HCT116 (cell line): ENCODE data around the gene P4HTM. TPM values are rescaled to one million over a fixed set of nuclear protein-coding genes. Genes with fewer than 3 reads are reported as not detected.

Source experiments
- ATAC-seq: fragments of 200-7000 bp; cut with Tn5 transposase; 2 replicates; pipeline ENCODE4 v1.9.1; 2020; ENCODE audit warnings: mild to moderate bottlenecking, moderate library complexity
- BruUV-seq: library from RNA; stranded (reverse); fragments of 400-500 nt; replicated peaks from 2 replicates; lab custom pipeline; 2021; lab: Mats Ljungman, UMichigan
- CTCF ChIA-PET: fragments of 300-600 bp; sonication (Branson Sonifier 250); formaldehyde crosslinking; loops from one replicate; lab custom pipeline; 2021; ENCODE audit warnings: antibody characterized with exemption; lab: Charles Lee
- POLR2A ChIA-PET: fragments of 300-600, 350-600 bp; sonication (Branson Sonifier 250); formaldehyde crosslinking; loops from one replicate; lab custom pipeline; 2021; ENCODE audit warnings: antibody characterized with exemption; lab: Charles Lee
- RAD21 ChIA-PET, 2 experiments: fragments of 300-600 bp; sonication (Branson Sonifier 250); formaldehyde crosslinking; loops; one replicate each; lab custom pipeline; 2023; ENCODE audit warnings: low total read pairs in 2 of 2; ENCODE audit not compliant: uncharacterized antibody in 2 of 2, unreplicated experiment in 2 of 2, low non-redundant PET in 1 of 2; lab: Charles Lee
- DNase-seq: peaks from one replicate; pipeline ENCODE4 v3.0.0-alpha.2; 2010; ENCODE audit warnings: low read depth, low spot score
- H2AFZ ChIP-seq: fragments of 200-600 bp; shearing (Covaris generic), sonication (generic); 2 replicates; pipeline ENCODE4 v1.6.1; 2017; ENCODE audit warnings: low read depth, mixed run types, mixed read lengths, antibody characterized with exemption, low read length; ENCODE audit not compliant: poor library complexity, severe bottlenecking
- H3K27ac ChIP-seq: 2 replicates; pipeline ENCODE4 v1.5.1; 2012; ENCODE audit warnings: low read depth, low read length
- H3K27me3 ChIP-seq: fragments of 200-600 bp; sonication (generic); 2 replicates; pipeline ENCODE4 v1.6.1; 2016; ENCODE audit warnings: mixed run types, low read length, mixed read lengths; ENCODE audit not compliant: insufficient read depth
- H3K36me3 ChIP-seq, 2 experiments: fragments of 200-500 bp in 1 of 2; fragments of 200-600 bp in 1 of 2; sonication (Bioruptor generic) in 1 of 2; sonication (generic) in 1 of 2; 2 replicates each; pipeline versions ENCODE4 v1.5.1 to v1.6.1; 2014 to 2016; ENCODE audit warnings: low read length in 2 of 2, inconsistent platforms in 1 of 2, mixed read lengths in 1 of 2, mixed run types in 1 of 2; ENCODE audit not compliant: insufficient read depth in 2 of 2, control insufficient read depth in 1 of 2
- H3K4me1 ChIP-seq, 2 experiments: fragments of 200-600 bp in 1 of 2; sonication (generic) in 1 of 2; 2 replicates each; pipeline versions ENCODE4 v1.5.1 to v1.6.1; 2012 to 2017; ENCODE audit warnings: low read length in 2 of 2, inconsistent platforms in 1 of 2, mild to moderate bottlenecking in 1 of 2, mixed read lengths in 1 of 2, mixed run types in 1 of 2, moderate library complexity in 1 of 2; ENCODE audit not compliant: insufficient read depth in 2 of 2, control insufficient read depth in 1 of 2
- H3K4me2 ChIP-seq: fragments of 200-600 bp; sonication (generic); 2 replicates; pipeline ENCODE4 v1.6.1; 2017; ENCODE audit warnings: mixed run types, low read length, mixed read lengths
- H3K4me3 ChIP-seq, 2 experiments: fragments of 200-600 bp in 1 of 2; sonication (generic) in 1 of 2; replicated peaks in 1 of 2; 2 replicates each; pipeline ENCODE4 v1.5.1; 2011 to 2016; ENCODE audit warnings: low read length in 2 of 2, control low read depth in 1 of 2, low read depth in 1 of 2, mild to moderate bottlenecking in 1 of 2, mixed read lengths in 1 of 2, mixed run types in 1 of 2
- H3K79me2 ChIP-seq: fragments of 200-600 bp; sonication (generic); 2 replicates; pipeline ENCODE4 v1.6.1; 2017; ENCODE audit warnings: mild to moderate bottlenecking, mixed run types, low read length, moderate library complexity, mixed read lengths; ENCODE audit not compliant: insufficient read depth
- H3K9ac ChIP-seq: fragments of 200-600 bp; sonication (generic); 2 replicates; pipeline ENCODE4 v1.6.1; 2016; ENCODE audit warnings: low read length, mixed read lengths
- H3K9me2 ChIP-seq: fragments of 200-600 bp; sonication (generic), shearing (Covaris generic); 2 replicates; pipeline ENCODE4 v1.6.1; 2017; ENCODE audit warnings: mixed run types, mild to moderate bottlenecking, moderate library complexity; ENCODE audit not compliant: insufficient read depth
- H3K9me3 ChIP-seq, 2 experiments: fragments of 200-500 bp in 1 of 2; fragments of 200-600 bp in 1 of 2; sonication (Bioruptor generic) in 1 of 2; sonication (generic) in 1 of 2; 2 replicates each; pipeline ENCODE4 v1.6.1; 2014 to 2017; ENCODE audit warnings: low read length in 2 of 2, mixed read lengths in 2 of 2, inconsistent platforms in 1 of 2, low read depth in 1 of 2, mild to moderate bottlenecking in 1 of 2, mixed run types in 1 of 2, moderate library complexity in 1 of 2; ENCODE audit not compliant: control insufficient read depth in 1 of 2, insufficient read depth in 1 of 2
- H4K20me1 ChIP-seq: fragments of 200-600 bp; sonication (generic), shearing (Covaris generic); 2 replicates; pipeline ENCODE4 v1.6.1; 2017; ENCODE audit warnings: mixed run types, mild to moderate bottlenecking, moderate library complexity; ENCODE audit not compliant: insufficient read depth
- CBX3 ChIP-seq: IDR thresholded peaks from 2 replicates; pipeline ENCODE4 v1.6.1; 2012; ENCODE audit warnings: low read depth
- EGR1 ChIP-seq: IDR thresholded peaks from 2 replicates; pipeline ENCODE4 v1.6.1; 2012; ENCODE audit warnings: low read depth
- EZH2 ChIP-seq: fragments of 200-600 bp; sonication (generic); IDR thresholded peaks from 2 replicates; pipeline ENCODE4 v1.6.1; 2017; ENCODE audit warnings: antibody characterized with exemption, mixed run types
- POLR2AphosphoS5 ChIP-seq: IDR thresholded peaks from 2 replicates; pipeline ENCODE4 v1.6.1; 2011; ENCODE audit warnings: mild to moderate bottlenecking, low read depth, low read length, moderate library complexity
- intact Hi-C: fragments of 100-400 bp; cut with micrococcal nuclease; formaldehyde crosslinking; loops from 2 replicates; pipeline ENCODE4 v1.10.0; 2022
- total RNA-seq: library from RNA; stranded (reverse); gene quantifications from one replicate; pipeline ENCODE4 v1.2.1, GENCODE V29; 2021; ENCODE audit not compliant: unreplicated experiment
- TF ChIP-seq, protein P1 (sequence below): IDR thresholded peaks from 2 replicates; pipeline ENCODE4 v1.6.1; 2011; ENCODE audit warnings: mild to moderate bottlenecking, low read length, moderate library complexity; ENCODE audit not compliant: insufficient replicate concordance; ENCODE audit errors: extremely low read depth

Gene P4HTM
- total RNA-seq, 1 experiment from 2014 or later = 60.5 TPM

GRCh38 chr3:49022688-49023171 is 32.7 kb downstream of the P4HTM start:
- no TSS peak for BruUV-seq

DNA sequence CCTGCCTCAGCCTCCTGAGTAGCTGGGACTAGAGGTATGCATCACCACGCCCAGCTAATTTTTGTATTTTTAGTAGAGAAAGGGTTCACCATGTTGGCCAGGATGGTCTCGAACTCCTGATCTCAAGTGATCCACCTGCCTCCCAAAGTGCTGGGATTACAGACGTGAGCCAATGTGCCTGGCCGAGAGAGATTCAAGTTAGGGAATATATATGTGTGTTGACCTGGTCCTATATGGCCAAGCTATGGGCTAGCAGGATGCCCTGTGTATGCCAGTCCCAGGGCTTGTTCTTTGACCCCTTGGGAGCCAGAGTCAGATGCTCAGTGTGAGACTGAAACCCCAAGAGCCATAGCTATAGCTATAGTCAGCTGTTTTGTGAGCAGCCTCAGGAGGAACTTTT is 33.7 kb downstream of the P4HTM start:
- Histone ChIP-seq H3K36me3 (peaks cover 18 to 54% of the 10 kb centered on the region in 2 experiments; a peak in 3 of 4 replicates), H3K4me1 (peaks cover 18 to 61% of the 10 kb centered on the region in 2 experiments), H3K27ac (0 out of 2 replicates have a peak overlapping the region, but pooled peaks have one; percentile 9), H3K9me2 (no peaks in the 10 kb centered on the region), H4K20me1 (no peaks in the 10 kb centered on the region; the same call in 1 of the 2 replicates), H3K9ac (0 out of 2 replicates have a peak overlapping the region, but pooled peaks have one; percentile 12), H3K4me2 (peak overlapping the region; percentile 90), H3K79me2 (peaks cover 90% of the 10 kb centered on the region), H3K27me3 (no peaks in the 10 kb centered on the region), H3K4me3 (peak overlapping the region; percentile 13 to 80; a peak in 2 of 4 replicates), H2AFZ (no peak overlapping the region), H3K9me3 (no peaks in the 10 kb centered on the region)
- RAD21 ChIA-PET = interaction anchor here in 1 of 2 experiments (0.7 kb wide), 1 partner anchor 628 kb away, joined by 7 read pairs; no protein-coding TSS in a partner anchor
- BruUV-seq = no TSS peak
- DNase-seq = no peak
- CTCF ChIA-PET = interaction anchor here (1.0 to 3.5 kb wide), 3 partner anchors 17 to 70 kb away, joined by 5 to 29 read pairs (median 28); partner anchors contain the start of genes P4HTM, QRICH1 and WDR6
- intact Hi-C loops = no loop called here
- POLR2A ChIA-PET = no interaction called here
- no peak for ATAC-seq
- TF ChIP-seq, protein P1, sequence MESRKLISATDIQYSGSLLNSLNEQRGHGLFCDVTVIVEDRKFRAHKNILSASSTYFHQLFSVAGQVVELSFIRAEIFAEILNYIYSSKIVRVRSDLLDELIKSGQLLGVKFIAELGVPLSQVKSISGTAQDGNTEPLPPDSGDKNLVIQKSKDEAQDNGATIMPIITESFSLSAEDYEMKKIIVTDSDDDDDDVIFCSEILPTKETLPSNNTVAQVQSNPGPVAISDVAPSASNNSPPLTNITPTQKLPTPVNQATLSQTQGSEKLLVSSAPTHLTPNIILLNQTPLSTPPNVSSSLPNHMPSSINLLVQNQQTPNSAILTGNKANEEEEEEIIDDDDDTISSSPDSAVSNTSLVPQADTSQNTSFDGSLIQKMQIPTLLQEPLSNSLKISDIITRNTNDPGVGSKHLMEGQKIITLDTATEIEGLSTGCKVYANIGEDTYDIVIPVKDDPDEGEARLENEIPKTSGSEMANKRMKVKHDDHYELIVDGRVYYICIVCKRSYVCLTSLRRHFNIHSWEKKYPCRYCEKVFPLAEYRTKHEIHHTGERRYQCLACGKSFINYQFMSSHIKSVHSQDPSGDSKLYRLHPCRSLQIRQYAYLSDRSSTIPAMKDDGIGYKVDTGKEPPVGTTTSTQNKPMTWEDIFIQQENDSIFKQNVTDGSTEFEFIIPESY = no peak
- TF ChIP-seq EZH2 = no peak
- TF ChIP-seq CBX3 = no peak
- peak; percentile 18; the same call in 1 of the 2 replicates for TF ChIP-seq POLR2AphosphoS5

More at GRCh38 chr3:49022688-49023171, 32.7 kb downstream of the P4HTM start:
- Histone ChIP-seq H3K9me2 (no peaks in the 10 kb centered on the region), H3K4me3 (peak overlapping the region; percentile 80 to 98), H3K9me3 (no peaks in the 10 kb centered on the region), H3K4me2 (peak overlapping the region; percentile 90), H3K4me1 (peaks cover 14 to 57% of the 10 kb centered on the region in 2 experiments), H2AFZ (no peak overlapping the region), H3K36me3 (peaks cover 18 to 46% of the 10 kb centered on the region in 2 experiments; a peak in 3 of 4 replicates), H3K27ac (peak overlapping the region; percentile 99), H3K9ac (peak overlapping the region; percentile 99), H3K79me2 (peaks cover 81% of the 10 kb centered on the region)
- ATAC-seq = no peak
- intact Hi-C loops = no loop called here
- CTCF ChIA-PET = interaction anchor here (1.0 to 3.5 kb wide), 5 partner anchors 15 to 426 kb away, joined by 4 to 29 read pairs (median 27); partner anchors contain the start of genes P4HTM, QRICH1 and WDR6
- TF ChIP-seq POLR2AphosphoS5 (peak; percentile 44), EGR1 (no peak)
- TF ChIP-seq, protein P1 = no peak
- TF ChIP-seq, all 23 proteins: peak for 1
- ChIA-PET POLR2A (interaction anchor here (0.9 to 3.6 kb wide), 7 partner anchors 9 to 111 kb away, joined by 4 to 52 read pairs (median 7); partner anchors contain the start of genes P4HTM, QRICH1 and WDR6), RAD21 (no interaction called here)
- Histone ChIP-seq H3K27me3 (no peaks in the 10 kb centered on the region), H4K20me1 (no peaks in the 10 kb centered on the region; the same call in 1 of the 2 replicates)
- no peak for DNase-seq
